Progenitor cell of endocrine pancreas (in vitro differentiated cells): ENCODE measurements around the gene SRRM2. TPM values are rescaled to one million over a fixed set of nuclear protein-coding genes. Genes with fewer than 3 reads are reported as not detected.
A peak's percentile ranks its signal among the peaks of the same experiment; 100 is the strongest.
"Not testable (repeated sequence)": the region's sequence is repeated elsewhere in the genome, so short reads cannot be mapped to it uniquely, and the experiment has no call there.

Source experiments
- DNase-seq: peaks from one replicate; pipeline ENCODE4 v3.0.0; 2021; ENCODE audit warnings: low spot score; ENCODE audit not compliant: unreplicated experiment
- H3K27ac Mint-ChIP-seq: 2 replicates; pipeline ENCODE4 v1.8.0; 2021; ENCODE audit warnings: mild to moderate bottlenecking, moderate library complexity, mixed read lengths
- H3K27me3 Mint-ChIP-seq: 2 replicates; pipeline ENCODE4 v1.8.0; 2021; ENCODE audit warnings: mixed read lengths
- H3K36me3 Mint-ChIP-seq: 2 replicates; pipeline ENCODE4 v1.8.0; 2022; ENCODE audit warnings: mixed read lengths; ENCODE audit not compliant: insufficient read depth
- H3K4me1 Mint-ChIP-seq: 2 replicates; pipeline ENCODE4 v1.8.0; 2021; ENCODE audit warnings: low read depth, mixed read lengths
- H3K4me3 Mint-ChIP-seq: 2 replicates; pipeline ENCODE4 v1.8.0; 2021; ENCODE audit warnings: low read depth, mild to moderate bottlenecking, moderate library complexity, mixed read lengths
- H3K9me3 Mint-ChIP-seq: 2 replicates; pipeline ENCODE4 v1.8.0; 2021; ENCODE audit warnings: low read depth, mixed read lengths
- CTCF ChIP-seq: fragments of 200-600 bp; sonication (generic); IDR thresholded peaks from one replicate; pipeline ENCODE4 v1.5.0; 2021; ENCODE audit warnings: antibody characterized with exemption, mild to moderate bottlenecking; ENCODE audit not compliant: unreplicated experiment
- total RNA-seq: library from RNA; stranded (reverse); gene quantifications from 2 replicates; pipeline ENCODE4 v1.2.1, GENCODE V29; 2021

Gene SRRM2
- total RNA-seq, 1 donor from 2014 or later, result 817 TPM

GRCh38 chr16:2720719-2721633, 31.5 kb upstream of the SRRM2 start:
- Mint-ChIP-seq H3K4me3 (peak overlapping the region; percentile 80), H3K27me3 (peaks cover 15% of the 10 kb centered on the region), H3K27ac (peak overlapping the region; percentile 91), H3K36me3 (no peaks in the 10 kb centered on the region), H3K4me1 (no peaks in the 10 kb centered on the region), H3K9me3 (no peaks in the 10 kb centered on the region)
- DNase-seq, result peak; percentile 86
- TF ChIP-seq CTCF, result peak; percentile 81

GRCh38 chr16:2721634-2722173, 30.7 kb upstream of the SRRM2 start:
- Mint-ChIP-seq H3K27me3 (peaks cover 12% of the 10 kb centered on the region), H3K4me3 (peak overlapping the region; percentile 67), H3K27ac (peak overlapping the region; percentile 71)
- H3K36me3 Mint-ChIP-seq, H3K4me1 Mint-ChIP-seq, DNase-seq, H3K9me3 Mint-ChIP-seq: not testable (repeated sequence)

- TF ChIP-seq CTCF, result no peak
- DNase-seq, result no peak
- H3K4me1 Mint-ChIP-seq, result no peaks in the 10 kb centered on the region
- peaks cover 12% of the 10 kb centered on the region for H3K27me3 Mint-ChIP-seq
- peak overlapping the region; percentile 9 for H3K27ac Mint-ChIP-seq
- H3K9me3 Mint-ChIP-seq, result no peaks in the 10 kb centered on the region
- H3K4me3 Mint-ChIP-seq, result no peak overlapping the region
- no peaks in the 10 kb centered on the region for H3K36me3 Mint-ChIP-seq
Observed at GRCh38 chr16:2724088-2724676, 28.3 kb upstream of the SRRM2 start.

GRCh38 chr16:2724816-2725348, 27.6 kb upstream of the SRRM2 start:
- H3K9me3 Mint-ChIP-seq, result no peaks in the 10 kb centered on the region
- H3K4me1 Mint-ChIP-seq, result no peaks in the 10 kb centered on the region
- peaks cover 12% of the 10 kb centered on the region for H3K27me3 Mint-ChIP-seq
- H3K4me3 Mint-ChIP-seq, result no peak overlapping the region
- no peaks in the 10 kb centered on the region for H3K36me3 Mint-ChIP-seq
- no peak for DNase-seq
- H3K27ac Mint-ChIP-seq, result no peak overlapping the region
- TF ChIP-seq CTCF, result no peak

GRCh38 chr16:2726923-2727322, 25.5 kb upstream of the SRRM2 start:
- DNase-seq, result no peak
- Mint-ChIP-seq H3K4me1 (peaks cover 1% of the 10 kb centered on the region), H3K9me3 (no peaks in the 10 kb centered on the region), H3K36me3 (no peaks in the 10 kb centered on the region), H3K27me3 (peaks cover 12% of the 10 kb centered on the region), H3K4me3 (no peak overlapping the region), H3K27ac (no peak overlapping the region)
- TF ChIP-seq CTCF, result no peak
